ENCODE data around the gene UNC119.
A peak's percentile ranks its signal among the peaks of the same experiment; 100 is the strongest.
"Not testable (repeated sequence)": the region's sequence is repeated elsewhere in the genome, so short reads cannot be mapped to it uniquely, and the experiment has no call there.

The UNC119 gene

GRCh38 chr17:28552176-28552999 is at the start of gene UNC119:
Gene UNC119, minus strand, starts transcription at chr17:28552624. Its CDS starts 67 bp downstream, at chr17:28552557.
- peak; percentile 99 for DNase-seq (ENCODE audit: low spot score)

GRCh38 chr17:28599311-28600184 is 47.1 kb upstream of the UNC119 start:
- no peak for DNase-seq (ENCODE audit: low spot score)

GRCh38 chr17:28598799-28599310 is 46.4 kb upstream of the UNC119 start, which contains the start of gene SPAG5:
Gene SPAG5, minus strand, starts transcription at chr17:28599025. Its CDS starts 79 bp downstream, at chr17:28598946.
- peak; percentile 100 for DNase-seq (ENCODE audit: low spot score)

- no peak for DNase-seq (ENCODE audit: low spot score)
Observed at GRCh38 chr17:28598389-28598788, 46.0 kb upstream of the UNC119 start.

- DNase-seq (ENCODE audit: low spot score), result no peak
Observed at GRCh38 chr17:28597606-28598383, 45.4 kb upstream of the UNC119 start.

GRCh38 chr17:28592260-28592659 is 39.8 kb upstream of the UNC119 start:
- no peak for DNase-seq (ENCODE audit: low spot score)

- no peak for DNase-seq (ENCODE audit: low spot score)
Observed at GRCh38 chr17:28585851-28586250, 33.4 kb upstream of the UNC119 start.

GRCh38 chr17:28584434-28584833 is 32.0 kb upstream of the UNC119 start:
- DNase-seq (ENCODE audit: low spot score), result peak; percentile 8

- DNase-seq (ENCODE audit: low spot score), result no peak
Observed at GRCh38 chr17:28582513-28582912, 30.1 kb upstream of the UNC119 start.

- DNase-seq (ENCODE audit: low spot score), result no peak
Observed at GRCh38 chr17:28580959-28581358, 28.5 kb upstream of the UNC119 start.

GRCh38 chr17:28579526-28579925 is 27.1 kb upstream of the UNC119 start:
- no peak for DNase-seq (ENCODE audit: low spot score)

GRCh38 chr17:28578246-28579195 is 26.1 kb upstream of the UNC119 start:
- DNase-seq (ENCODE audit: low spot score), result peak; percentile 25

- DNase-seq (ENCODE audit: low spot score), result no peak
Observed at GRCh38 chr17:28577466-28577824, 25.0 kb upstream of the UNC119 start.

- peak; percentile 87 for DNase-seq (ENCODE audit: low spot score)
Observed at GRCh38 chr17:28576758-28577465, 24.5 kb upstream of the UNC119 start, which contains the start of gene ALDOC. Gene ALDOC, minus strand, starts transcription at chr17:28576895. Its CDS starts 1,363 bp downstream, at chr17:28575532.

- not testable (repeated sequence) for DNase-seq (ENCODE audit: low spot score)
Observed at GRCh38 chr17:28576016-28576415, 23.6 kb upstream of the UNC119 start.

GRCh38 chr17:28575126-28575795 is 22.8 kb upstream of the UNC119 start:
- no peak for DNase-seq (ENCODE audit: low spot score)

GRCh38 chr17:28574526-28574925 is 22.1 kb upstream of the UNC119 start:
- DNase-seq (ENCODE audit: low spot score), result no peak

- DNase-seq (ENCODE audit: low spot score), result no peak
Observed at GRCh38 chr17:28573966-28574480, 21.6 kb upstream of the UNC119 start.

- no peak for DNase-seq (ENCODE audit: low spot score)
Observed at GRCh38 chr17:28573521-28573920, 21.1 kb upstream of the UNC119 start.

Data from D341Med (cell line).